HepG2 (cell line): ENCODE measurements around the gene PSEN1. TPM values are rescaled to one million over a fixed set of nuclear protein-coding genes. Genes with fewer than 3 reads are reported as not detected.
A peak's percentile ranks its signal among the peaks of the same experiment; 100 is the strongest.

ENCODE experiments used
- ATF7 ChIP-seq, 2 experiments: fragments of 450-650 bp in 1 of 2; sonication (generic) in 1 of 2; formaldehyde crosslinking in 1 of 2; IDR thresholded peaks; 2 replicates each; pipeline versions ENCODE4 v1.4.0 to v1.6.1; 2016 to 2020; ENCODE audit warnings: antibody characterized with exemption in 1 of 2, mild to moderate bottlenecking in 1 of 2, missing genetic modification reagents in 1 of 2
- BCL6 ChIP-seq: IDR thresholded peaks from 2 replicates; pipeline ENCODE4 v1.6.1; 2016; ENCODE audit warnings: missing genetic modification reagents, missing compliant biosample characterization
- BRD4 ChIP-seq: sonication (generic); formaldehyde crosslinking; IDR thresholded peaks from 2 replicates; pipeline ENCODE4 v1.4.0; 2020; ENCODE audit warnings: missing genetic modification reagents
- CENPX ChIP-seq: sonication (generic); formaldehyde crosslinking; IDR thresholded peaks from 2 replicates; pipeline ENCODE4 v1.9.0; 2021; ENCODE audit warnings: mild to moderate bottlenecking, missing genetic modification reagents, moderate library complexity
- ESRRA ChIP-seq: sonication (generic); formaldehyde crosslinking; IDR thresholded peaks from 2 replicates; pipeline ENCODE4 v1.5.1; 2020; ENCODE audit warnings: mild to moderate bottlenecking, low read depth, missing genetic modification reagents
- FLYWCH1 ChIP-seq: sonication (generic); formaldehyde crosslinking; IDR thresholded peaks from 2 replicates; pipeline ENCODE4 v1.8.1; 2023; ENCODE audit warnings: mild to moderate bottlenecking, missing genetic modification reagents
- FOXM1 ChIP-seq: sonication (generic); formaldehyde crosslinking; IDR thresholded peaks from 2 replicates; pipeline ENCODE4 v1.5.0; 2020; ENCODE audit warnings: missing genetic modification reagents
- GABPB1 ChIP-seq: IDR thresholded peaks from 2 replicates; pipeline ENCODE4 v1.6.1; 2016; ENCODE audit warnings: mild to moderate bottlenecking, missing genetic modification reagents, moderate library complexity, missing compliant biosample characterization
- GZF1 ChIP-seq: sonication (generic); formaldehyde crosslinking; IDR thresholded peaks from 2 replicates; pipeline ENCODE4 v1.5.1; 2020; ENCODE audit warnings: mild to moderate bottlenecking, missing genetic modification reagents
- HDAC1 ChIP-seq: sonication (generic); formaldehyde crosslinking; IDR thresholded peaks from 2 replicates; pipeline ENCODE4 v1.5.1; 2020; ENCODE audit warnings: mild to moderate bottlenecking, missing genetic modification reagents
- HNRNPUL1 ChIP-seq: fragments of 200-400 bp; formaldehyde crosslinking; IDR thresholded peaks from 2 replicates; pipeline ENCODE4 v1.6.1; 2017; ENCODE audit warnings: low read depth, mild to moderate bottlenecking, low read length, moderate library complexity
- JUN ChIP-seq: sonication (generic); formaldehyde crosslinking; IDR thresholded peaks from 2 replicates; pipeline ENCODE4 v1.4.0; 2020; ENCODE audit warnings: mild to moderate bottlenecking, missing genetic modification reagents
- KAT7 ChIP-seq: IDR thresholded peaks from 2 replicates; pipeline ENCODE4 v1.6.1; 2018; ENCODE audit warnings: borderline replicate concordance, missing compliant biosample characterization
- MEF2D ChIP-seq: sonication (generic); formaldehyde crosslinking; IDR thresholded peaks from 2 replicates; pipeline ENCODE4 v1.5.1; 2020; ENCODE audit warnings: mild to moderate bottlenecking, missing genetic modification reagents
- MXI1 ChIP-seq: IDR thresholded peaks from 3 replicates; pipeline ENCODE4 v1.6.1; 2012; ENCODE audit warnings: low read depth, low read length, inconsistent platforms, borderline replicate concordance
- RBM22 ChIP-seq: fragments of 200-400 bp; formaldehyde crosslinking; optimal IDR thresholded peaks from 2 replicates; pipeline ENCODE3; 2017; ENCODE audit warnings: mild to moderate bottlenecking, low read length, moderate library complexity
- RXRA ChIP-seq: sonication (generic); formaldehyde crosslinking; IDR thresholded peaks from 2 replicates; pipeline ENCODE4 v1.5.1; 2020; ENCODE audit warnings: missing genetic modification reagents
- SMAD1 ChIP-seq: sonication (generic); formaldehyde crosslinking; IDR thresholded peaks from 2 replicates; pipeline ENCODE4 v1.4.0; 2020; ENCODE audit warnings: missing genetic modification reagents, low read depth, mild to moderate bottlenecking, borderline replicate concordance
- U2AF2 ChIP-seq: fragments of 200-400 bp; formaldehyde crosslinking; IDR thresholded peaks from 2 replicates; pipeline ENCODE4 v1.6.1; 2017; ENCODE audit warnings: low read depth, mild to moderate bottlenecking, low read length
- ZFX ChIP-seq: sonication (generic); formaldehyde crosslinking; IDR thresholded peaks from 2 replicates; pipeline ENCODE4 v1.4.0; 2020; ENCODE audit warnings: mild to moderate bottlenecking, low read depth, missing genetic modification reagents, moderate library complexity
- ZNF343 ChIP-seq: sonication (generic); formaldehyde crosslinking; IDR thresholded peaks from 2 replicates; pipeline ENCODE4 v1.4.0; 2020; ENCODE audit warnings: mild to moderate bottlenecking, missing genetic modification reagents
- ZNF574 ChIP-seq: sonication (generic); formaldehyde crosslinking; IDR thresholded peaks from 2 replicates; pipeline ENCODE4 v1.4.0; 2020; ENCODE audit warnings: missing genetic modification reagents
- ZNF580 ChIP-seq: IDR thresholded peaks from 2 replicates; pipeline ENCODE4 v1.6.1; 2016; ENCODE audit warnings: low read depth, borderline replicate concordance
- ZNF768 ChIP-seq: sonication (generic); formaldehyde crosslinking; IDR thresholded peaks from 2 replicates; pipeline ENCODE4 v1.4.0; 2020; ENCODE audit warnings: missing genetic modification reagents
- polyA plus RNA-seq, 8 experiments: library from polyadenylated mRNA; depleted of rRNA in 3 of 8; stranded (reverse) in 7 of 8; unstranded in 1 of 8; fragments of >200 nt; fragmentation: Illumina TruSeq in 4 of 8; extraction: Trizol in 4 of 8; gene quantifications; 2 replicates each; pipeline versions ENCODE4 v1.2.1 to v1.2.3, GENCODE V29; 2011 to 2016; ENCODE audit warnings: low read depth in 4 of 8, missing spikeins in 1 of 8, mixed read lengths in 1 of 8; ENCODE audit not compliant: insufficient read depth in 1 of 8
- total RNA-seq, 5 experiments: library from RNA; depleted of rRNA; stranded (reverse); fragments of >200 nt; fragmentation: Illumina TruSeq; extraction: Trizol; gene quantifications; 2 replicates each; pipeline ENCODE4 v1.2.3, GENCODE V29; 2016; ENCODE audit warnings: low read depth in 1 of 5
- TF ChIP-seq, protein P1 (sequence below): sonication (generic); formaldehyde crosslinking; IDR thresholded peaks from 2 replicates; pipeline ENCODE4 v1.4.0; 2020; ENCODE audit warnings: missing genetic modification reagents

PSEN1 gene
- total and polyA plus RNA-seq, 2 of the 13 experiments (the other 11 are each of a cell fraction or from before 2014, with no cell fraction given), result 12.5 to 26.6 TPM

DNA sequence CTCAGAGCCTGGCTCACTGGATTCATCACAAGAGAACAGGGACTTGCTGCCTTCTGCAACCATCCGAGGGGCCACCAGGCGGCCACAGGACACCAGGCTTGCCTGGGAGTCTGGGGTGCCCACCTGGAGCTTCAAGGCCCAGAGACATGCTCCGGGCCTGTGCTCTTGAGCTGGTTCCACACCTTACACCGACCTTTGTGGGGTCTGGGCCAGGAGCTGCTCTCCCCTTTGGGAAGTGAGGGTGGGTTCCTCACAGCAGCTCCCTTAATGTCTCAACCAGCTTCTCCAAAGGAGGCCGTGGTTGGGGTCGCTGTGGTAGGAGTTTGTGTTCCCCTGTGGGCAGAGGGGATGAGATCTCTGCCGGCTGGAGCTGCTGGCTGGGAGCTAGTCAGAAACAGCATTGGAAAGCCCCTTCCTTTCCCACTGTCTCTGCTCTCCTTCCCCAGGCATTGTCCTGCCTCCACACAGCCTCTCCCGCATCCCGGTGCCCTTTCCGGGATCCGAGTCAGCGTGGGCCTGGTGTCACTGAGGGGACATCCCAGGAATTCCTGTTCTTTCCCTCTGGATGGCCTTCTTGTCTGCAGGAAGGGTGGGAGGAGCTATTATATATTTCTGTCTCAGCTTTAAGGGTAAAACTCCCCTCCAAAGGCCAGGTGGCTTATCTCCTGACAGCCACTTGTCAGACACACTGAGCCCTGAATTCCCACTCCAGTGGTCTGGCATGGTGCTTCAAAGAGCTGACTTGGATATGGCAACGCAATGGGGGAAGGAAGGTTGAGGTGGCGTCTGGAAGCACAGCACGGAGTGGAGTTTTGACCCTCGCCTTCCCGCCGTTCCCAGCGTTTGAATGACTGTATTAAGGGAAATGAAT is 95.9 kb downstream of the PSEN1 start (continued):
- TF ChIP-seq ZNF574 (CRISPR knock-in tag) (0 out of 2 replicates have a peak, but pooled peaks have one; percentile 20), GZF1 (no peak), BRD4 (CRISPR knock-in tag) (no peak), CENPX (CRISPR knock-in tag) (no peak), RXRA (CRISPR knock-in tag) (peak; percentile 13; the same call in 1 of the 2 replicates), GABPB1 (CRISPR knock-in tag) (0 out of 2 replicates have a peak, but pooled peaks have one; percentile 22), ATF7 (IDR thresholded peaks at IDR 0.05) (no peak), ATF7 (CRISPR knock-in tag; IDR thresholded peaks at IDR 0.05) (no peak), ESRRA (CRISPR knock-in tag) (no peak), RBM22 (no peak), JUN (CRISPR knock-in tag) (no peak), FLYWCH1 (no peak), ZNF343 (CRISPR knock-in tag) (no peak), HNRNPUL1 (no peak), MXI1 (no peak), ZNF580 (CRISPR knock-in tag) (0 out of 2 replicates have a peak, but pooled peaks have one; percentile 32), U2AF2 (no peak), ZFX (peak; percentile 47), BCL6 (CRISPR knock-in tag) (0 out of 2 replicates have a peak, but pooled peaks have one; percentile 10), HDAC1 (CRISPR knock-in tag) (no peak), KAT7 (no peak), MEF2D (CRISPR knock-in tag) (no peak), SMAD1 (peak; percentile 43; the same call in 1 of the 2 replicates), FOXM1 (CRISPR knock-in tag) (no peak), ZNF768 (peak; percentile 67; the same call in 1 of the 2 replicates)
- TF ChIP-seq, protein P1, sequence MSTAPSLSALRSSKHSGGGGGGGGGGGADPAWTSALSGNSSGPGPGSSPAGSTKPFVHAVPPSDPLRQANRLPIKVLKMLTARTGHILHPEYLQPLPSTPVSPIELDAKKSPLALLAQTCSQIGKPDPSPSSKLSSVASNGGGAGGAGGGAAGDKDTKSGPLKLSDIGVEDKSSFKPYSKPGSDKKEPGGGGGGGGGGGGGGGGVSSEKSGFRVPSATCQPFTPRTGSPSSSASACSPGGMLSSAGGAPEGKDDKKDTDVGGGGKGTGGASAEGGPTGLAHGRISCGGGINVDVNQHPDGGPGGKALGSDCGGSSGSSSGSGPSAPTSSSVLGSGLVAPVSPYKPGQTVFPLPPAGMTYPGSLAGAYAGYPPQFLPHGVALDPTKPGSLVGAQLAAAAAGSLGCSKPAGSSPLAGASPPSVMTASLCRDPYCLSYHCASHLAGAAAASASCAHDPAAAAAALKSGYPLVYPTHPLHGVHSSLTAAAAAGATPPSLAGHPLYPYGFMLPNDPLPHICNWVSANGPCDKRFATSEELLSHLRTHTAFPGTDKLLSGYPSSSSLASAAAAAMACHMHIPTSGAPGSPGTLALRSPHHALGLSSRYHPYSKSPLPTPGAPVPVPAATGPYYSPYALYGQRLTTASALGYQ, result no peak
